Osteocyte (in vitro differentiated cells): ENCODE measurements around the gene GNG13. TPM values are rescaled to one million over a fixed set of nuclear protein-coding genes. Genes with fewer than 3 reads are reported as not detected.

Experiments used
- DNase-seq: peaks from one replicate; pipeline ENCODE4 v3.0.0; 2021; ENCODE audit warnings: mixed read lengths; ENCODE audit not compliant: unreplicated experiment; ENCODE audit errors: extremely low spot score
- H3K27ac Mint-ChIP-seq: one replicate; pipeline ENCODE4 v1.8.0; 2021; ENCODE audit warnings: mild to moderate bottlenecking, mixed read lengths; ENCODE audit not compliant: unreplicated experiment
- H3K27me3 Mint-ChIP-seq: one replicate; pipeline ENCODE4 v1.8.0; 2021; ENCODE audit warnings: mixed read lengths; ENCODE audit not compliant: unreplicated experiment
- H3K36me3 Mint-ChIP-seq: one replicate; pipeline ENCODE4 v1.8.0; 2021; ENCODE audit warnings: mixed read lengths; ENCODE audit not compliant: unreplicated experiment
- H3K4me1 Mint-ChIP-seq: one replicate; pipeline ENCODE4 v1.8.0; 2021; ENCODE audit warnings: mixed read lengths; ENCODE audit not compliant: unreplicated experiment
- H3K4me3 Mint-ChIP-seq: one replicate; pipeline ENCODE4 v1.8.0; 2021; ENCODE audit warnings: mild to moderate bottlenecking, moderate library complexity, mixed read lengths; ENCODE audit not compliant: unreplicated experiment
- H3K9me3 Mint-ChIP-seq: one replicate; pipeline ENCODE4 v1.8.0; 2021; ENCODE audit warnings: mixed read lengths; ENCODE audit not compliant: unreplicated experiment
- total RNA-seq: library from RNA; stranded (reverse); gene quantifications from 2 replicates; pipeline ENCODE4 v1.2.1, GENCODE V29; 2021
- TF ChIP-seq, protein P1 (sequence below): fragments of 200-600 bp; sonication (generic); IDR thresholded peaks from 2 replicates; pipeline ENCODE4 v1.5.0; 2021; ENCODE audit warnings: antibody characterized with exemption, mild to moderate bottlenecking, moderate library complexity

Gene GNG13
- total RNA-seq, 1 donor from 2014 or later = not detected

DNA sequence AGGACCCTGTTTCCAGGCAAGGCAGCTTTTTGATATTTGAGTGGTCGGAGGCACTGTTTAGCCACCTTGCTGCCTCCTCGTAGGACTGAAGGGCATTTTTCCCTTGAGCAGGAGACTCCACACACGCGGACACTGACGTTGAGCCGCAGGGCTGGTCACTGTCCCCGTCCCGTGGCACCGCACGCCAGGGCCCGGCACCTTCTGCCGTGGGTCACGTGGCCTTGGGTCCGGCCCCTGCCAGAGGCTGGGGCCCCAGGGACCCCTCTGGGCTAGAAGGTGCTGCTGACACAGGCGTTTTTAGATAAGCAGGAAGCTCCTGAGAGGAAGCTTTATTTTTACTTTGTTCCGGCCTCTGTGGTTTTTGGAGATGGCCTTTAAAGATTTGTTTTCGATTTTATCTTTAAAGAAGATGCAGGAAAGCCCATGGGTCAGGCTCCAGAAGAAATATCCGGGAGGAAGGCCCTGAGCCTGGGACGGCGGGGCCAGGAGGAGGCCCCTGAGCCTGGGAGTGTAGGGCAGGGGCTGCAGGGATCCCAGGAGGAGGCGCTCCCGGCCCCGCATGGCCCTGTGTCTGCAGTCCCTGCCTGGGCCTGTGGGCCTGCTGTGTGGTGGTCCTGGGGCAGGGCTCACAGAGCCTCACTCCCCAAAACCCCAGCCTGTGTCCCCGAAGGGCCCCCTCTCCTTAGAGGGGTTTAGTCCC is 30.5 kb upstream of the GNG13 start:
- H3K4me1 Mint-ChIP-seq = no peaks in the 10 kb centered on the region
- DNase-seq = no peak
- no peaks in the 10 kb centered on the region for H3K9me3 Mint-ChIP-seq
- H3K36me3 Mint-ChIP-seq = no peaks in the 10 kb centered on the region
- H3K27me3 Mint-ChIP-seq = no peaks in the 10 kb centered on the region
- H3K4me3 Mint-ChIP-seq = no peak overlapping the region
- TF ChIP-seq, protein P1, sequence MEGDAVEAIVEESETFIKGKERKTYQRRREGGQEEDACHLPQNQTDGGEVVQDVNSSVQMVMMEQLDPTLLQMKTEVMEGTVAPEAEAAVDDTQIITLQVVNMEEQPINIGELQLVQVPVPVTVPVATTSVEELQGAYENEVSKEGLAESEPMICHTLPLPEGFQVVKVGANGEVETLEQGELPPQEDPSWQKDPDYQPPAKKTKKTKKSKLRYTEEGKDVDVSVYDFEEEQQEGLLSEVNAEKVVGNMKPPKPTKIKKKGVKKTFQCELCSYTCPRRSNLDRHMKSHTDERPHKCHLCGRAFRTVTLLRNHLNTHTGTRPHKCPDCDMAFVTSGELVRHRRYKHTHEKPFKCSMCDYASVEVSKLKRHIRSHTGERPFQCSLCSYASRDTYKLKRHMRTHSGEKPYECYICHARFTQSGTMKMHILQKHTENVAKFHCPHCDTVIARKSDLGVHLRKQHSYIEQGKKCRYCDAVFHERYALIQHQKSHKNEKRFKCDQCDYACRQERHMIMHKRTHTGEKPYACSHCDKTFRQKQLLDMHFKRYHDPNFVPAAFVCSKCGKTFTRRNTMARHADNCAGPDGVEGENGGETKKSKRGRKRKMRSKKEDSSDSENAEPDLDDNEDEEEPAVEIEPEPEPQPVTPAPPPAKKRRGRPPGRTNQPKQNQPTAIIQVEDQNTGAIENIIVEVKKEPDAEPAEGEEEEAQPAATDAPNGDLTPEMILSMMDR = no peak
- H3K27ac Mint-ChIP-seq = no peak overlapping the region

DNA sequence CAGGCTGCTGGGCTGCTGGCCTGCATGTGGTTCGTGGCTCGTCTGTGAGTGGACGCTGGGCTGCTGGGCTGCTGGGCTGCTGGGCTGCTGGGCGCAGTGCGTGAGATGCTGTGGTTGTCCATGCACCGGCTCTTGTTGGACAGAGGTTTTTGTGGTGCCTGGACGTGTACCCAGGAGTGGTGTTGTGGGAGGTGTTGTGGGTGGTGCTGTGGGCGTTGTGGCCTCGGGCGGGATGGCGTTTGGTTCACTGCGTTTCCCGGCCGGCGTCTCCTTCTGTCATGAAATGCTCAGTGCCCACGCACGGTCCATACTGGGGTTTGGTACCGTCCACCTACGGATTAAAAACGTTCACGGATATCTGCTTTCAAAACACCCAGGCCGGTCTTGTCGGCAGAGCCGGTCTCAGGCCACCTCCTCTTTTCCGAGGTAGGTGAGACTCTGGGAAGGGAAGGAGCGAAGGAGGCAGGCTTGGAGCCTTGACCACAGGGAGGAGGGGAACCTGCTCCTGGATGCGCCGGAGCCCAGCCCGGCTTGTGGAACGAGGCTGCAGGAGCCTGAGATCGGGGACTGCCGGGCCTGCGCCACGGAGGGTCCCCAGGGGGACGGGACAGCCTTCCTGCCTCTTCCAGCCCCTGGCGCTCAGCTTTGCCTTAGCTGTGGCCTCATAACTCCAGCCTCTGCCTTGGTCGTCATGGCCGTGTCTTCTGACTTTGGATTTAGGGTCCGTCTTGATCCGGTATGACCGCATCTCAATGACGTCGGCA is 29.8 kb upstream of the GNG13 start:
- H3K9me3 Mint-ChIP-seq = no peaks in the 10 kb centered on the region
- TF ChIP-seq, protein P1 = no peak
- no peak overlapping the region for H3K4me3 Mint-ChIP-seq
- H3K36me3 Mint-ChIP-seq = no peaks in the 10 kb centered on the region
- DNase-seq = no peak
- no peak overlapping the region for H3K27ac Mint-ChIP-seq
- H3K27me3 Mint-ChIP-seq = peaks cover 3% of the 10 kb centered on the region
- H3K4me1 Mint-ChIP-seq = no peaks in the 10 kb centered on the region

DNA sequence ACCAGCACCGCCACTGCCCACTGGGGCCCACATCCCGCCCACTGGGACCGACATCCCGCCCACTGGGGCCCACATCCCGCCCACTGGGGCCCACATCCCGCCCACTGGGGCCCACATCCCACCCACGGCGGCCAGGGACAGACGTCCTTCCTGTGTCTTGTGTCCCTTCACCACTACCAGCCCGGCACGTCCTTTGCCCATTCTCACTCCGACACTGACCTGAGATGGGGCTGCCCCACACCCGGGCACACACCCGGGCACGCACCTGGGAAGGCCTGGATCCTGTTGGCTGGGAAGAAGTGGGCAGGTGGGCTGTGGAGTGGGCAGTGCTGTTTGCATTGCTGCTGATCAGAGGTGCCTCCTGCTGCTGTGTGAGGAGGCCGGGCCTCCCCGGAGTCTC is 28.4 kb upstream of the GNG13 start:
- Mint-ChIP-seq H3K27ac (no peak overlapping the region), H3K4me1 (no peaks in the 10 kb centered on the region), H3K9me3 (no peaks in the 10 kb centered on the region), H3K36me3 (no peaks in the 10 kb centered on the region), H3K27me3 (peaks cover 3% of the 10 kb centered on the region), H3K4me3 (no peak overlapping the region)
- TF ChIP-seq, protein P1 = no peak
- no peak for DNase-seq

DNA sequence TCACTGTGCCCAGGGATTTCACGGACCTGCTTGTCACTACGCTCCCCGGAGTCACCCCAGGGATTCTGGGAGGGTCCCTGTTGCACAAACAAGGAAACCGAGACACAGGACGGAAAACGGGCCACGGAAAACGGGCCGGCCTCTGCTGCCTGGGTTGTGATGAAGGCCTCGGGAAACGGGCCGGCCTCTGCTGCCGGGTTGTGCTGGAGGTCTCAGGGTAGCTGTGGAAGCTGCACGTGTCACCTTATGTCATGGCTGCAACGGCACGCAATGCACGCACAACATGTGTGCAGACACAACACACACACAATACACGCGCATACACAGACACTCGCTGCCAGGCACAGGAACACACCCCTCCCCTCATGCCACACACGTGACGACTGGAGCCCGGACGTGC is 27.0 kb upstream of the GNG13 start:
- no peak overlapping the region for H3K27ac Mint-ChIP-seq
- H3K27me3 Mint-ChIP-seq = peaks cover 3% of the 10 kb centered on the region

More for the DNA sequence above, 27.0 kb upstream of the GNG13 start:
- no peak overlapping the region for H3K4me3 Mint-ChIP-seq
- TF ChIP-seq, protein P1 = no peak
- H3K9me3 Mint-ChIP-seq = no peaks in the 10 kb centered on the region
- no peaks in the 10 kb centered on the region for H3K4me1 Mint-ChIP-seq
- DNase-seq = no peak
- no peaks in the 10 kb centered on the region for H3K36me3 Mint-ChIP-seq
